Breast epithelium (tissue), 4 donors: ENCODE data around the gene OR1D2. TPM values are rescaled to one million over a fixed set of nuclear protein-coding genes. Genes with fewer than 3 reads are reported as not detected.
A peak's percentile ranks its signal among the peaks of the same experiment; 100 is the strongest.

Experiments
- DNase-seq, 2 donors: peaks; one replicate each; pipeline ENCODE4 v3.0.0-alpha.2; 2019; ENCODE audit warnings: low spot score in 2 of 2
- H3K27ac ChIP-seq, 2 donors: fragments of 200-600 bp; sonication (generic) in 1 of 2; one replicate each; pipeline ENCODE4 v1.5.1; 2016 to 2019; ENCODE audit warnings: mild to moderate bottlenecking in 1 of 2
- H3K27me3 ChIP-seq, 2 donors: fragments of 200-600 bp; sonication (generic) in 1 of 2; one replicate each; pipeline versions ENCODE4 v1.5.1 to v1.6.0; 2017 to 2019; ENCODE audit warnings: control low read depth in 1 of 2, mild to moderate bottlenecking in 1 of 2
- H3K36me3 ChIP-seq: fragments of 200-600 bp; one replicate; pipeline ENCODE4 v1.5.1; 2019
- H3K4me1 ChIP-seq, 2 donors: fragments of 200-600 bp; sonication (generic); one replicate each; pipeline ENCODE4 v1.5.1; 2016 to 2019; ENCODE audit warnings: control low read depth in 1 of 2
- H3K4me3 ChIP-seq, 3 donors: fragments of 200-600 bp; sonication (generic); 1 replicate in 2 of 3; 2 replicates in 1 of 3; pipeline ENCODE4 v1.5.1; 2016 to 2019; ENCODE audit warnings: mild to moderate bottlenecking in 3 of 3, moderate library complexity in 2 of 3
- H3K9me3 ChIP-seq, 2 donors: fragments of 200-600 bp; sonication (generic) in 1 of 2; one replicate each; pipeline ENCODE4 v1.5.1; 2016 to 2019; ENCODE audit warnings: control low read depth in 1 of 2
- CTCF ChIP-seq, 3 donors: fragments of 450-650 bp; IDR thresholded peaks; one replicate each; pipeline ENCODE4 v1.5.1; 2016 to 2017; ENCODE audit warnings: antibody characterized with exemption in 3 of 3, mild to moderate bottlenecking in 3 of 3, moderate library complexity in 3 of 3
- POLR2A ChIP-seq: fragments of 450-650 bp; IDR thresholded peaks from one replicate; pipeline ENCODE4 v1.6.1; 2016; ENCODE audit warnings: antibody characterized with exemption, mild to moderate bottlenecking, moderate library complexity
- POLR2AphosphoS5 ChIP-seq, 3 donors: sonication (generic); formaldehyde crosslinking; IDR thresholded peaks; one replicate each; pipeline ENCODE4 v1.6.1; 2017; ENCODE audit warnings: antibody characterized with exemption in 3 of 3
- intact Hi-C: fragments of 100-400 bp; cut with DNase I; formaldehyde crosslinking; loops from one replicate; pipeline ENCODE4 v1.15.1; 2023; ENCODE audit warnings: low total_unique reads
- total RNA-seq, 3 donors: library from RNA; depleted of rRNA; stranded (reverse); fragments of >200 nt; gene quantifications; one replicate each; pipeline ENCODE4 v1.1.0, GENCODE V29; 2016

The OR1D2 gene
- total RNA-seq, 3 donors from 2014 or later, result not detected

- no peaks in the 10 kb centered on the region for H3K36me3 ChIP-seq
- H3K27me3 ChIP-seq, result no peaks in the 10 kb centered on the region
- TF ChIP-seq CTCF (IDR thresholded peaks at IDR 0.05) (no peak), POLR2A (no peak), POLR2AphosphoS5 (IDR thresholded peaks at IDR 0.05) (no peak)
- H3K9me3 ChIP-seq, result no peaks in the 10 kb centered on the region
- DNase-seq, result no peak
- intact Hi-C loops, result no loop called here
- H3K27ac ChIP-seq, result no peak overlapping the region
- H3K4me1 ChIP-seq, result no peaks in the 10 kb centered on the region
- H3K4me3 ChIP-seq, result peak overlapping the region in 2 of 3 donors; percentile 70 to 85
Observed at GRCh38 chr17:3049705-3050295, 54.4 kb downstream of the OR1D2 start.

DNA sequence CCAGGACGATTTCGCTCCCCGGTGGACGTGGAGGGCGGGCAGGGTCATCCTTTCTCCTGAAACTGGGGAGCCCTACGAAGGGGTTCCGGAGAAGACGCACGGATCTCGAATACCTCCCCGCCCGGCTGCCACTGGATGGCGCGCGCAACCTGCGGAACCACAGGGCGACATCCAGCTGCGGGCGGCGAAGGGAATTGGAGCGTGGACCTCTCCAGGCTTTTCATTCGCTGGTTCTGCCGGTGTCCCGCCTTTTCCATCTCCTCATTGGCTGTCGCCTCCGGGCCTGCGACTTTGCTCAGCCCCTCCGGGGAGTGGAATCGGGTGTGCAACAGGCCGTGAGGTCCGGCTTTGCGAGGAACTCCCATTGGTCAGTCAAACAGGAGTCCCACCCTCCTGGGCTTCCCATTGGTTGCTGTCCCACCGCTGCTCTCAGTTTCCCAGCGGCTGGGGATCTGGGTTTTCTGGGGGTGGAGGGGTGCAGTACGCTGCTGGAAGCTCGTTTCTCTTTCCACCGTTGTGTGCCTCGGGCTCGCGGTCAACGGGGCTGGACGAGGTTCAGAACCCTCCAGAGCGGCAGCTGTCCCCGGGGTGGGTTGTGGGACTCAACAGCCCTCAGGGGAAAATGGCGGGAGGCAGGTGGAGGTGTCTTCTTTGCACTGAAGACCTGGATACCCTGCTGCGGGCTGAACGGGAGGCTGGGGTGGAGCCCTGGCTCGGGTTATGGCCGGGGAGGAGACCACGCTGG, 55.3 kb downstream of the OR1D2 start:
- Histone ChIP-seq H3K27me3 (no peaks in the 10 kb centered on the region), H3K36me3 (no peaks in the 10 kb centered on the region)

DNA sequence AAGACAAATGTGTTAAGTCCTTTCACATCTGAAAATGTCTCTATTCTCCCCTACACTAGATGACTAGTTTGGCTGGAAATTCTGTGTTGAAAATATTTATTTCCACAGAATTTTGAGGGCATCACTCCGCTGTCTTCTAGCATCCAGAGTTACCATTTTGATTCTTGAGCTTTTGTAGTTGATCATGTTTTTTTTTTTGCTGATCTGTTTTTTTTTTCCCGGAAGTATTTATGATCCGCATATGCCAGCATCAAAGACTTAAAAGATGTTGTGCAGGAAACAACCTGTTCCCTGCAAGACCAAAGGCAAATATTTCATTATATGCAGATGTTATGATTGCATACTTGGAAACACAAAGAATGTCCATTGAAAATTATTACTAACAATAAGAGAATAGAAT, 57.5 kb downstream of the OR1D2 start:
- H3K36me3 ChIP-seq, result no peaks in the 10 kb centered on the region
- TF ChIP-seq CTCF (IDR thresholded peaks at IDR 0.05) (no peak), POLR2AphosphoS5 (IDR thresholded peaks at IDR 0.05) (no peak), POLR2A (no peak)
- H3K4me3 ChIP-seq, result no peak overlapping the region
- H3K27ac ChIP-seq, result no peak overlapping the region
- no peak for DNase-seq
- no peaks in the 10 kb centered on the region for H3K27me3 ChIP-seq
- H3K9me3 ChIP-seq, result peaks cover 10 to 11% of the 10 kb centered on the region in 2 donors
- intact Hi-C loops, result no loop called here
- H3K4me1 ChIP-seq, result no peaks in the 10 kb centered on the region

More for the DNA sequence above, 55.3 kb downstream of the OR1D2 start:
- peaks cover 5 to 7% of the 10 kb centered on the region in 2 donors for H3K9me3 ChIP-seq
- peak in 2 of 3 donors; percentile 20 to 41 for TF ChIP-seq POLR2AphosphoS5 (IDR thresholded peaks at IDR 0.05)
- peak in 2 of 3 donors; percentile 63 to 67 for TF ChIP-seq CTCF (IDR thresholded peaks at IDR 0.05)
- no peak for TF ChIP-seq POLR2A
- peak overlapping the region; percentile 56 to 85 (median 70) for H3K4me3 ChIP-seq
- intact Hi-C loops, result no loop called here
- peak overlapping the region; percentile 45 to 59 for H3K27ac ChIP-seq
- DNase-seq, result peak; percentile 92 to 95
- no peaks in the 10 kb centered on the region for H3K4me1 ChIP-seq

DNA sequence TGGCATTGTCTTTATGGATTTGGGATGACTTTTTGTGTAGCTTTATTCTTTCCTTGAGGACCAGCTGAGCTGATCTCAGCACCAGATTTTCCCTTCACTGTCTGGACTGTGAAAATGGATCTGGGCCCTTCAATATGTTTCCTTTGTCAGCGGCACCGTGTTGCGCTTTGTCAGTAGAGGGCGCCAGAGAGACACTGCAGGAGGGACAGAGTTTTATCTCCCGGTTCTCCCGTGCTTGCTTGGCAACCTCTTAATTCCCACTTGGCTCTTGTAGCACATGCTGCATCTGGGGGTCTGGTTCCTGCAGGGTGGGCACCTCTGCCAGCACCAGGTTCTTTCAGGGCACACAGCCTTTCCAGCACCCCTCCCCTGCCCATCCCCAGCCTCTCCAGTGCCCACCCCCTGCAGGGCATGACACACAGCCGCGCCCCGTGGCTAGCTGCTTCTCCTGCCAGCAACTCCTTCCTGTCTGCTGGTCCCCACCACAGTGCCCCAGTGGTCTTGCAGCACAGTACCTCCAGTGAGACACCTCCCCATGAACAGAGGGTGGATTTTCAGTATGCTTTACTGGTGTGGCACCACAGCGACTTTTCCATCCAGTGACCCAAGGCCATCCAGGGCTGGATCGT, 60.4 kb downstream of the OR1D2 start:
- Histone ChIP-seq H3K27ac (no peak overlapping the region), H3K4me3 (no peak overlapping the region), H3K36me3 (no peaks in the 10 kb centered on the region), H3K9me3 (peaks cover 10 to 11% of the 10 kb centered on the region in 2 donors), H3K4me1 (no peaks in the 10 kb centered on the region), H3K27me3 (no peaks in the 10 kb centered on the region)
- no peak for DNase-seq
- TF ChIP-seq POLR2A (no peak), CTCF (IDR thresholded peaks at IDR 0.05) (no peak), POLR2AphosphoS5 (IDR thresholded peaks at IDR 0.05) (no peak)
- intact Hi-C loops, result no loop called here

GRCh38 chr17:3040882-3041281, 63.3 kb downstream of the OR1D2 start:
- no peaks in the 10 kb centered on the region for H3K36me3 ChIP-seq
- no peak overlapping the region for H3K4me3 ChIP-seq
- no peak for TF ChIP-seq POLR2A
- TF ChIP-seq POLR2AphosphoS5 (IDR thresholded peaks at IDR 0.05), result no peak
- no peak for TF ChIP-seq CTCF (IDR thresholded peaks at IDR 0.05)
- intact Hi-C loops, result no loop called here
- no peak for DNase-seq
- H3K27ac ChIP-seq, result no peak overlapping the region
- H3K9me3 ChIP-seq, result peaks cover 10 to 11% of the 10 kb centered on the region in 2 donors
- no peaks in the 10 kb centered on the region for H3K4me1 ChIP-seq
- H3K27me3 ChIP-seq, result no peaks in the 10 kb centered on the region
